B cell (primary cell): ENCODE data around the gene FGF3.

ENCODE experiments used
- CTCF ChIP-seq: fragments of 200-600 bp; IDR thresholded peaks from one replicate; pipeline ENCODE4 v1.8.0; 2022; ENCODE audit warnings: antibody characterized with exemption, mild to moderate bottlenecking
- EZH2 ChIP-seq: IDR thresholded peaks from 2 replicates; pipeline ENCODE4 v1.6.1; 2012; ENCODE audit warnings: borderline replicate concordance, low read depth, mild to moderate bottlenecking, moderate library complexity, low read length; ENCODE audit not compliant: insufficient read depth, poor library complexity, severe bottlenecking

GRCh38 chr11:69808667-69809086, 10.5 kb downstream of the FGF3 start:
- no peak for TF ChIP-seq CTCF
- TF ChIP-seq EZH2: no peak
